IMR-90 (cell line): ENCODE data around the gene AHNAK2. TPM values are rescaled to one million over a fixed set of nuclear protein-coding genes. Genes with fewer than 3 reads are reported as not detected.

Source experiments
- ATAC-seq: fragments of 200-7000 bp; cut with Tn5 transposase; 2 replicates; pipeline ENCODE4 v1.9.1; 2020; ENCODE audit warnings: low read depth, mild to moderate bottlenecking, moderate library complexity
- BruUV-seq: library from RNA; stranded (reverse); fragments of 400-500 nt; replicated peaks from 2 replicates; lab custom pipeline; 2021; lab: Mats Ljungman, UMichigan
- CTCF ChIA-PET: fragments of 300-600 bp; formaldehyde crosslinking; extraction: SDS; loops from one replicate; lab custom pipeline; 2021; ENCODE audit warnings: antibody characterized with exemption; lab: Yijun Ruan, JAX
- POLR2A ChIA-PET: fragments of 300-600 bp; sonication (Branson Sonifier 250); formaldehyde crosslinking; loops from one replicate; lab custom pipeline; 2022; ENCODE audit warnings: antibody characterized with exemption; ENCODE audit not compliant: unreplicated experiment; lab: Charles Lee
- DNase-seq: peaks from one replicate; pipeline ENCODE4 v3.0.0; 2013
- H2AFZ ChIP-seq: replicated peaks from 2 replicates; pipeline ENCODE3; 2013; ENCODE audit warnings: low read length, mild to moderate bottlenecking; ENCODE audit not compliant: poor library complexity
- H2AK5ac ChIP-seq: 2 replicates; pipeline ENCODE4 v1.6.1; 2013; ENCODE audit warnings: low read depth, low read length, inconsistent platforms
- H2AK9ac ChIP-seq: replicated peaks from 2 replicates; pipeline ENCODE3; 2013; ENCODE audit warnings: mild to moderate bottlenecking, low read depth, low read length, moderate library complexity; ENCODE audit not compliant: poor library complexity
- H2BK120ac ChIP-seq: 2 replicates; pipeline ENCODE4 v1.6.1; 2013; ENCODE audit warnings: low read depth, low read length, inconsistent platforms
- H2BK15ac ChIP-seq: 3 replicates; pipeline ENCODE4 v1.6.1; 2013; ENCODE audit warnings: low read depth, low read length, inconsistent platforms
- H2BK20ac ChIP-seq: 2 replicates; pipeline ENCODE4 v1.6.1; 2013; ENCODE audit warnings: low read depth, mild to moderate bottlenecking, inconsistent platforms, low read length, moderate library complexity
- H2BK5ac ChIP-seq: 2 replicates; pipeline ENCODE4 v1.6.1; 2013; ENCODE audit warnings: mild to moderate bottlenecking, low read depth, low read length, inconsistent platforms; ENCODE audit not compliant: poor library complexity, severe bottlenecking
- H3K14ac ChIP-seq: replicated peaks from 2 replicates; pipeline ENCODE4 v1.6.1; 2013; ENCODE audit warnings: low read depth, low read length, inconsistent platforms
- H3K18ac ChIP-seq: 2 replicates; pipeline ENCODE4 v1.6.1; 2013; ENCODE audit warnings: low read depth, low read length, control low read depth
- H3K23ac ChIP-seq: 2 replicates; pipeline ENCODE4 v1.6.1; 2013; ENCODE audit warnings: low read depth, low read length, inconsistent platforms
- H3K27ac ChIP-seq: 2 replicates; pipeline ENCODE4 v1.5.1; 2013; ENCODE audit warnings: mild to moderate bottlenecking, control low read depth, low read length; ENCODE audit not compliant: insufficient read depth
- H3K27me3 ChIP-seq: 2 replicates; pipeline ENCODE4 v1.6.1; 2013; ENCODE audit warnings: low read length; ENCODE audit not compliant: control insufficient read depth, insufficient read depth
- H3K36me3 ChIP-seq: 2 replicates; pipeline ENCODE4 v1.6.1; 2013; ENCODE audit warnings: low read length, mixed read lengths; ENCODE audit not compliant: control insufficient read depth, insufficient read depth
- H3K4ac ChIP-seq: 2 replicates; pipeline ENCODE4 v1.6.1; 2013; ENCODE audit warnings: low read depth, low read length, inconsistent platforms
- H3K4me1 ChIP-seq: 2 replicates; pipeline ENCODE4 v1.6.1; 2013; ENCODE audit warnings: low read length, mixed read lengths; ENCODE audit not compliant: control insufficient read depth, insufficient read depth
- H3K4me2 ChIP-seq: 2 replicates; pipeline ENCODE4 v1.6.1; 2013; ENCODE audit warnings: low read depth, mild to moderate bottlenecking, control low read depth, low read length, moderate library complexity
- H3K4me3 ChIP-seq: 2 replicates; pipeline ENCODE4 v1.5.1; 2013; ENCODE audit warnings: low read depth, mild to moderate bottlenecking, control low read depth, low read length, moderate library complexity; ENCODE audit not compliant: insufficient read depth
- H3K56ac ChIP-seq: 2 replicates; pipeline ENCODE4 v1.6.1; 2013; ENCODE audit warnings: low read length, inconsistent platforms; ENCODE audit not compliant: insufficient read depth; ENCODE audit errors: extremely low read depth
- H3K79me1 ChIP-seq, 2 experiments: 2 replicates each; pipeline ENCODE4 v1.6.1; 2013; ENCODE audit warnings: low read length in 2 of 2, inconsistent platforms in 1 of 2, low read depth in 1 of 2
- H3K9ac ChIP-seq: 2 replicates; pipeline ENCODE4 v1.6.1; 2013; ENCODE audit warnings: low read depth, low read length, control low read depth
- H3K9me1 ChIP-seq: 2 replicates; pipeline ENCODE4 v1.6.1; 2013; ENCODE audit warnings: low read length, inconsistent platforms; ENCODE audit not compliant: insufficient read depth
- H3K9me3 ChIP-seq: 2 replicates; pipeline ENCODE4 v1.6.1; 2013; ENCODE audit warnings: low read length; ENCODE audit not compliant: control insufficient read depth, insufficient read depth
- H4K20me1 ChIP-seq: 2 replicates; pipeline ENCODE4 v1.6.1; 2013; ENCODE audit warnings: low read length, inconsistent platforms; ENCODE audit not compliant: insufficient read depth
- H4K5ac ChIP-seq: 2 replicates; pipeline ENCODE4 v1.6.1; 2013; ENCODE audit warnings: mild to moderate bottlenecking, low read depth, low read length, control low read depth
- H4K8ac ChIP-seq, 2 experiments: 2 replicates each; pipeline ENCODE4 v1.6.1; 2013; ENCODE audit warnings: low read depth in 2 of 2, low read length in 2 of 2, control low read depth in 1 of 2, inconsistent platforms in 1 of 2
- H4K91ac ChIP-seq: 2 replicates; pipeline ENCODE4 v1.6.1; 2013; ENCODE audit warnings: low read depth, low read length, inconsistent platforms; ENCODE audit not compliant: insufficient read depth
- BHLHE40 ChIP-seq: fragments of 150-350 bp; IDR thresholded peaks from 2 replicates; pipeline ENCODE4 v1.6.1; 2016; ENCODE audit warnings: mild to moderate bottlenecking, low read depth, low read length
- CEBPB ChIP-seq: IDR thresholded peaks from 2 replicates; pipeline ENCODE4 v1.6.1; 2012; ENCODE audit warnings: low read depth, low read length, improper control_type of control experiment
- CHD1 ChIP-seq: IDR thresholded peaks from 2 replicates; pipeline ENCODE4 v1.6.1; 2012; ENCODE audit warnings: low read depth, low read length, improper control_type of control experiment
- FOS ChIP-seq: fragments of 150-350 bp; IDR thresholded peaks from 2 replicates; pipeline ENCODE4 v1.6.1; 2016; ENCODE audit warnings: low read depth, low read length
- MAFK ChIP-seq: IDR thresholded peaks from 2 replicates; pipeline ENCODE4 v1.6.1; 2012; ENCODE audit warnings: low read depth, low read length, improper control_type of control experiment
- MAZ ChIP-seq: IDR thresholded peaks from 2 replicates; pipeline ENCODE4 v1.6.1; 2012; ENCODE audit warnings: low read depth, mild to moderate bottlenecking, low read length, improper control_type of control experiment, moderate library complexity, borderline replicate concordance
- MXI1 ChIP-seq: IDR thresholded peaks from 2 replicates; pipeline ENCODE4 v1.6.1; 2012; ENCODE audit warnings: low read depth, mild to moderate bottlenecking, low read length, moderate library complexity, borderline replicate concordance
- NFE2L2 ChIP-seq: fragments of 150-350 bp; IDR thresholded peaks from 2 replicates; pipeline ENCODE4 v1.6.1; 2016; ENCODE audit warnings: low read depth, mild to moderate bottlenecking, low read length
- POLR2A ChIP-seq: IDR thresholded peaks from 2 replicates; pipeline ENCODE4 v1.6.1; 2012; ENCODE audit warnings: mild to moderate bottlenecking, low read depth, low read length
- RAD21 ChIP-seq: IDR thresholded peaks from 2 replicates; pipeline ENCODE4 v1.6.1; 2012; ENCODE audit warnings: low read length, improper control_type of control experiment
- RCOR1 ChIP-seq: IDR thresholded peaks from 2 replicates; pipeline ENCODE4 v1.6.1; 2012; ENCODE audit warnings: mild to moderate bottlenecking, low read length, improper control_type of control experiment; ENCODE audit not compliant: insufficient replicate concordance
- RFX5 ChIP-seq: IDR thresholded peaks from 2 replicates; pipeline ENCODE4 v1.8.0; 2012; ENCODE audit warnings: low read depth, mild to moderate bottlenecking, low read length, moderate library complexity
- SMC3 ChIP-seq: fragments of 150-350 bp; IDR thresholded peaks from 2 replicates; pipeline ENCODE4 v1.6.1; 2016; ENCODE audit warnings: low read depth, mild to moderate bottlenecking, antibody characterized with exemption, low read length, moderate library complexity
- WGBS, 2 experiments: methylation state at CpG; one replicate each; pipeline versions ENCODE4 v1.1.5 to v1.1.7; 2013; ENCODE audit warnings: missing lambda C conversion rate in 2 of 2; ENCODE audit not compliant: insufficient read length in 1 of 2; ENCODE audit errors: extremely low coverage in 2 of 2; 5-methylcytosine and 5-hydroxymethylcytosine counted together
- dilution Hi-C: fragments of 300-500 bp; cut with HindIII; formaldehyde crosslinking; loops from one replicate; pipeline ENCODE4 v1.14.3; 2018; ENCODE audit warnings: low sequenced_read_pairs; ENCODE audit not compliant: unreplicated experiment
- in situ Hi-C: fragments of 300-500 bp; cut with MboI; formaldehyde crosslinking; loops from 3 replicates; pipeline ENCODE4 v1.14.3; 2019; ENCODE audit warnings: low sequenced_read_pairs, inconsistent platforms, mixed read lengths
- intact Hi-C: fragments of 100-400 bp; cut with micrococcal nuclease; formaldehyde crosslinking; loops from 2 replicates; pipeline ENCODE4 v1.10.0; 2022
- polyA plus RNA-seq, 3 experiments: library from polyadenylated mRNA; depleted of rRNA; stranded (reverse); fragments of >200 nt; gene quantifications; 2 replicates each; pipeline ENCODE4 v1.2.3, GENCODE V29; 2012; ENCODE audit warnings: low replicate concordance in 1 of 3
- total RNA-seq: library from RNA; depleted of rRNA; stranded (reverse); fragments of >200 nt; gene quantifications from 2 replicates; pipeline ENCODE4 v1.2.3, GENCODE V29; 2012
- TF ChIP-seq, protein P1 (sequence below): conservative IDR thresholded peaks from 2 replicates; pipeline ENCODE4 v1.5.1; 2012; ENCODE audit warnings: mild to moderate bottlenecking, low read depth, low read length, improper control_type of control experiment
- TF ChIP-seq, protein P2 (sequence below): fragments of 150-350 bp; IDR thresholded peaks from 2 replicates; pipeline ENCODE4 v1.6.1; 2017; ENCODE audit warnings: mild to moderate bottlenecking, antibody characterized with exemption, low read length, low read depth
- TF ChIP-seq, protein P3 (sequence below): fragments of 150-350 bp; IDR thresholded peaks from 2 replicates; pipeline ENCODE4 v1.6.1; 2016; ENCODE audit warnings: low read depth, mild to moderate bottlenecking, low read length, moderate library complexity, borderline replicate concordance

Gene AHNAK2
- total and polyA plus RNA-seq, 2 of the 4 experiments (the other 2 are of a cell fraction): 2.6 to 7.9 TPM

DNA sequence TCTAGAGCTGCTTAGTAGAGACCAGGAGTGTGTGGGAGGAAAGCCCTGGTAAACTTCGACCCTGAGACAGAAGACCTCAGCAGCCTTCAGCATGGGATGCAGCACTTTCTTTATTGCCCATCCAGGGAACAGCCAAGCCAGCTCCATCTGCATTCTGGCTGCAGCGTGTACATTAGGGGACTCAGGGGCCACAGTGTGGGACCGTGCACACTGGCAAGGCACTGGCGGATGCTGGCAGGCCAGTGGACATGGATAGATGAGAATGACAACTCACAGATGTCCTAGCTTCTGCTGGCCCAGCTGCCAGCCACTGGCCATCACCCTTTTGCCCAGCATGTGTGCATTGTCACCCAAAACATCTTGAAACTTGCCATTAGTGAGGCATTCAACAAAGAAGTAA is 41.0 kb downstream of the AHNAK2 start:
- no peaks in the 10 kb centered on the region for H3K9me3 ChIP-seq
- H3K36me3 ChIP-seq: no peaks in the 10 kb centered on the region
- no peak overlapping the region for H3K9ac ChIP-seq
- no peak overlapping the region for H3K18ac ChIP-seq
- H3K14ac ChIP-seq: no peak overlapping the region
- CTCF ChIA-PET: interaction anchor here (1.2 kb wide), 1 partner anchor 108 kb away, joined by 3 read pairs; no protein-coding TSS in a partner anchor
- peaks cover 50% of the 10 kb centered on the region for H3K27me3 ChIP-seq
- no peak overlapping the region for H3K56ac ChIP-seq
- H3K4ac ChIP-seq: no peak overlapping the region
- peaks cover 2% of the 10 kb centered on the region; the same call in 1 of the 2 replicates for H3K4me1 ChIP-seq
- intact Hi-C loops: no loop called here
- dilution Hi-C loops: loop anchor here (10.0 kb wide), 1 partner anchor 118 kb away; no protein-coding TSS in a partner anchor
- no peak overlapping the region for H2AFZ ChIP-seq
- H3K4me2 ChIP-seq: no peak overlapping the region
- no CpG with 5 or more reads among the region's 4 CpGs for WGBS, 2 experiments
- H3K27ac ChIP-seq: no peak overlapping the region
- no peaks in the 10 kb centered on the region for H3K79me1 ChIP-seq
- POLR2A ChIA-PET: interaction anchor here (0.5 kb wide), 1 partner anchor 116 kb away, joined by 7 read pairs; no protein-coding TSS in a partner anchor
- no peak overlapping the region for H3K4me3 ChIP-seq
- H4K5ac ChIP-seq: no peak overlapping the region
- no peak overlapping the region for H4K91ac ChIP-seq
- H3K9me1 ChIP-seq: no peaks in the 10 kb centered on the region
- H2BK5ac ChIP-seq: no peak overlapping the region
- H2BK20ac ChIP-seq: no peak overlapping the region
- no peak overlapping the region for H3K23ac ChIP-seq
- H2AK9ac ChIP-seq: no peak overlapping the region
- DNase-seq (no peak), ATAC-seq (no peak)
- no TSS peak for BruUV-seq
- H2BK120ac ChIP-seq: no peak overlapping the region
- no peak overlapping the region for H2BK15ac ChIP-seq
- H4K8ac ChIP-seq: no peak overlapping the region
- no peaks in the 10 kb centered on the region for H4K20me1 ChIP-seq
- in situ Hi-C loops: loop anchor here (5.0 kb wide), 1 partner anchor 35 kb away; no protein-coding TSS in a partner anchor
- no peak for TF ChIP-seq RCOR1
- TF ChIP-seq CEBPB: no peak
- no peak for TF ChIP-seq NFE2L2
- TF ChIP-seq CHD1: no peak
- no peak for TF ChIP-seq MXI1
- TF ChIP-seq, protein P1, sequence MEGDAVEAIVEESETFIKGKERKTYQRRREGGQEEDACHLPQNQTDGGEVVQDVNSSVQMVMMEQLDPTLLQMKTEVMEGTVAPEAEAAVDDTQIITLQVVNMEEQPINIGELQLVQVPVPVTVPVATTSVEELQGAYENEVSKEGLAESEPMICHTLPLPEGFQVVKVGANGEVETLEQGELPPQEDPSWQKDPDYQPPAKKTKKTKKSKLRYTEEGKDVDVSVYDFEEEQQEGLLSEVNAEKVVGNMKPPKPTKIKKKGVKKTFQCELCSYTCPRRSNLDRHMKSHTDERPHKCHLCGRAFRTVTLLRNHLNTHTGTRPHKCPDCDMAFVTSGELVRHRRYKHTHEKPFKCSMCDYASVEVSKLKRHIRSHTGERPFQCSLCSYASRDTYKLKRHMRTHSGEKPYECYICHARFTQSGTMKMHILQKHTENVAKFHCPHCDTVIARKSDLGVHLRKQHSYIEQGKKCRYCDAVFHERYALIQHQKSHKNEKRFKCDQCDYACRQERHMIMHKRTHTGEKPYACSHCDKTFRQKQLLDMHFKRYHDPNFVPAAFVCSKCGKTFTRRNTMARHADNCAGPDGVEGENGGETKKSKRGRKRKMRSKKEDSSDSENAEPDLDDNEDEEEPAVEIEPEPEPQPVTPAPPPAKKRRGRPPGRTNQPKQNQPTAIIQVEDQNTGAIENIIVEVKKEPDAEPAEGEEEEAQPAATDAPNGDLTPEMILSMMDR: no peak
- no peak for TF ChIP-seq MAFK
- TF ChIP-seq MAZ: no peak
- no peak for TF ChIP-seq POLR2A
- no peak for TF ChIP-seq FOS
- no peak for TF ChIP-seq BHLHE40
- TF ChIP-seq SMC3: no peak
- TF ChIP-seq, protein P2, sequence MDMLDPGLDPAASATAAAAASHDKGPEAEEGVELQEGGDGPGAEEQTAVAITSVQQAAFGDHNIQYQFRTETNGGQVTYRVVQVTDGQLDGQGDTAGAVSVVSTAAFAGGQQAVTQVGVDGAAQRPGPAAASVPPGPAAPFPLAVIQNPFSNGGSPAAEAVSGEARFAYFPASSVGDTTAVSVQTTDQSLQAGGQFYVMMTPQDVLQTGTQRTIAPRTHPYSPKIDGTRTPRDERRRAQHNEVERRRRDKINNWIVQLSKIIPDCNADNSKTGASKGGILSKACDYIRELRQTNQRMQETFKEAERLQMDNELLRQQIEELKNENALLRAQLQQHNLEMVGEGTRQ: no peak
- TF ChIP-seq, protein P3, sequence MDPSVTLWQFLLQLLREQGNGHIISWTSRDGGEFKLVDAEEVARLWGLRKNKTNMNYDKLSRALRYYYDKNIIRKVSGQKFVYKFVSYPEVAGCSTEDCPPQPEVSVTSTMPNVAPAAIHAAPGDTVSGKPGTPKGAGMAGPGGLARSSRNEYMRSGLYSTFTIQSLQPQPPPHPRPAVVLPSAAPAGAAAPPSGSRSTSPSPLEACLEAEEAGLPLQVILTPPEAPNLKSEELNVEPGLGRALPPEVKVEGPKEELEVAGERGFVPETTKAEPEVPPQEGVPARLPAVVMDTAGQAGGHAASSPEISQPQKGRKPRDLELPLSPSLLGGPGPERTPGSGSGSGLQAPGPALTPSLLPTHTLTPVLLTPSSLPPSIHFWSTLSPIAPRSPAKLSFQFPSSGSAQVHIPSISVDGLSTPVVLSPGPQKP: no peak
- no peak for TF ChIP-seq RAD21
- TF ChIP-seq RFX5: no peak
- H2AK5ac ChIP-seq: no peak overlapping the region
